ENCODE measurements around the gene SLC2A9.
A peak's percentile ranks its signal among the peaks of the same experiment; 100 is the strongest.

Gene SLC2A9

GRCh38 chr4:10018818-10019461 is 2.4 kb downstream of the SLC2A9 start:
- peak; percentile 98 for DNase-seq

- DNase-seq = no peak
Observed at GRCh38 chr4:10017037-10017893, 4.0 kb downstream of the SLC2A9 start.

- DNase-seq = no peak
Observed at GRCh38 chr4:10016169-10016568, 5.1 kb downstream of the SLC2A9 start.

- peak; percentile 82 for DNase-seq
Observed at GRCh38 chr4:10015140-10015753, 6.0 kb downstream of the SLC2A9 start.

- DNase-seq = peak; percentile 87
Observed at GRCh38 chr4:10013722-10014121, 7.6 kb downstream of the SLC2A9 start.

GRCh38 chr4:10011885-10012284 is 9.4 kb downstream of the SLC2A9 start:
- peak; percentile 91 for DNase-seq

- no peak for DNase-seq
Observed at GRCh38 chr4:10011277-10011676, 10.0 kb downstream of the SLC2A9 start.

GRCh38 chr4:10009861-10010500 is 11.3 kb downstream of the SLC2A9 start:
- DNase-seq = peak; percentile 59

GRCh38 chr4:10008609-10009005 is 12.7 kb downstream of the SLC2A9 start:
- peak; percentile 34 for DNase-seq

- DNase-seq = no peak
Observed at GRCh38 chr4:10007793-10008608, 13.3 kb downstream of the SLC2A9 start.

GRCh38 chr4:10007436-10007740 is 13.9 kb downstream of the SLC2A9 start:
- DNase-seq = no peak

GRCh38 chr4:10006601-10007435 is 14.5 kb downstream of the SLC2A9 start:
- DNase-seq = peak; percentile 30

- peak; percentile 79 for DNase-seq
Observed at GRCh38 chr4:10006231-10006600, 15.1 kb downstream of the SLC2A9 start.

- no peak for DNase-seq
Observed at GRCh38 chr4:10005632-10006031, 15.7 kb downstream of the SLC2A9 start.

GRCh38 chr4:10003666-10004065 is 17.6 kb downstream of the SLC2A9 start:
- DNase-seq = peak; percentile 70

GRCh38 chr4:10002278-10002677 is 19.0 kb downstream of the SLC2A9 start:
- no peak for DNase-seq

- no peak for DNase-seq
Observed at GRCh38 chr4:10001757-10002156, 19.5 kb downstream of the SLC2A9 start.

GRCh38 chr4:9999956-10000561 is 21.2 kb downstream of the SLC2A9 start:
- no peak for DNase-seq

GRCh38 chr4:9997886-9998285 is 23.4 kb downstream of the SLC2A9 start:
- DNase-seq = no peak

GRCh38 chr4:9996319-9997110 is 24.8 kb downstream of the SLC2A9 start:
- no peak for DNase-seq

Data from hematopoietic multipotent progenitor cell treated with erythropoietin and hydrocortisone succinate and interleukin-3 and kit ligand, for 4 days (in vitro differentiated cells).